GM18909 (cell line): ENCODE measurements around the gene PATZ1.
A peak's percentile ranks its signal among the peaks of the same experiment; 100 is the strongest.
"Not testable (repeated sequence)": the region's sequence is repeated elsewhere in the genome, so short reads cannot be mapped to it uniquely, and the experiment has no call there.

Experiments
- ATAC-seq: cut with Tn5 transposase; IDR thresholded peaks from one replicate; pipeline ENCODE4 v1.9.1; 2021; ENCODE audit warnings: mild to moderate bottlenecking; ENCODE audit not compliant: unreplicated experiment, poor library complexity

PATZ1 gene

DNA sequence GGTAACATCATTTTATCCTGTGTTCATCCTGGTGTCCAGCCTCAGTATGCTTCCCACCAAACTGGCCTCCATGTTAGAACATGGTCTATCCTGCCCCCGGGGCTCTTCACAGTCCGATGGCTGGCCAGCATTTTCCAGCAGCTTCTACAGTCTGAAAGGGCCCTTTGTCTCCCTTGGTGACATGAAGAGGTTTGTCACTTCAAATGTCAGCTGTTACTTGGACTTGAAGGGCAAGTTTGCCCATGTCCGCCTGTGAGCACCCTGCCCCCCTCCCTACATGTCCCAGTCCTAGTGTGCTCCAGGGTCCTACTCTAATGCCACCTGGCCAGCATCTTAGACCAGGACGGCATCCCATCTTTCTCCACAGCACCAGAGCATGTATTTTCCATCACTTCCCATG, 24.7 kb downstream of the PATZ1 start:
- no peak for ATAC-seq

GRCh38 chr22:31314220-31314619, 31.9 kb downstream of the PATZ1 start:
- not testable (repeated sequence) for ATAC-seq

GRCh38 chr22:31313366-31314147, 32.6 kb downstream of the PATZ1 start:
- ATAC-seq: no peak

GRCh38 chr22:31308181-31308580, 38.0 kb downstream of the PATZ1 start:
- ATAC-seq: no peak

DNA sequence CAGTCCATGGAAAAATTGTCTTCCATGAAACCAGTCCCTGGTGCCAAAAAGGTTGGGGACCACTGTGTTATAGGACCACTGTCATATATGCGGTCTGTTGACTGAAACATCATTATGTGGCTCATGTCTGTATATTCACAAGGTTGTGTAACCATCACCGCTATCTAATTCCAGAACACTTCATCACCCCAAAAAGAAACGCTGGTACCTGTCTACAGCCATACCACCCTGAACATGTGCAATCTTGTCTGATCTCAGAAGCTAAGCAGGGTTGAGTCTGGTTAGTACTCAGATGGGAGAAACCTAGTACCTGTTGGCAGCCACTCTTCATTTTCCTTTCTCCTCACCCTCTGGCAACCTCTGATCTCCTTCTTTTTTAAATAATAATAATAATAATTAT, 41.0 kb downstream of the PATZ1 start:
- no peak for ATAC-seq

DNA sequence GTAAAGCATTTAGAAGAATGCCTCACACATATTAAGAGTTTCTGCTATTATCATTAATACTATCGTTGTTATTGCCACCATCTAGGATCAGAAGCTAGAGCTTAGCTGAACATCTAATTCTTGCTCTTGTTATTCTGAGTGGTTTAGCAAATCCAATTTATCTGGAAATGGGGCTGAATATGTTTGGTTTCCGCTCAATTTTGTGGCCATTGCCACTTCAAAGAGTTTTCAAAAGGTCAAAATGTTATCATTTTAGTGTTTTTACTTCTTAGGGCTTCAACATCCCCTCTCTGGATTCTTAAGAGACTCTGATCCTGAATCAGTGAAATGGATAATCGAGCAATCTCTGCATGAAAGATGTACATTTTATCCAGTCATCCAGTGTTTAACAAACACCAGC, 43.6 kb downstream of the PATZ1 start:
- no peak for ATAC-seq

GRCh38 chr22:31302006-31302405, 44.1 kb downstream of the PATZ1 start:
- no peak for ATAC-seq

DNA sequence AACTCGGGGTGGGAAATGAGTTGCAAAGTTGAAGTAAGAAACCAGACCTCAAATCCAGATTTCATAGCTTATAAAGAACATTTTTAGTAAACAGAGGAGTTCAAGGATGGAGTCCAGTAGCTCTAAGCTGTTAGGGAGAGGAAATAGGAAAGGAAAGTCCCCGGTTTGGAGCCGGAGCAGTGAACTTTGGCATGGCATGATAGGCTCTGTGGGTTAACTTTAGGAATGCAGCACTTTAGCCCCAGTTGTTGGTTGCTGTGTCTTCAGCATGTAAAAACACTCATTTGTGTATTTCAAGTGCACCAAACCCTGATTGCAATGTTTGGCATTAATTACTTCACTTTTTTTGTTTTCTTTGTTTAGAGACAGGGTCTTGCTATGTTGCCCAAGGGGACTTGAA, 45.2 kb downstream of the PATZ1 start:
- no peak for ATAC-seq

DNA sequence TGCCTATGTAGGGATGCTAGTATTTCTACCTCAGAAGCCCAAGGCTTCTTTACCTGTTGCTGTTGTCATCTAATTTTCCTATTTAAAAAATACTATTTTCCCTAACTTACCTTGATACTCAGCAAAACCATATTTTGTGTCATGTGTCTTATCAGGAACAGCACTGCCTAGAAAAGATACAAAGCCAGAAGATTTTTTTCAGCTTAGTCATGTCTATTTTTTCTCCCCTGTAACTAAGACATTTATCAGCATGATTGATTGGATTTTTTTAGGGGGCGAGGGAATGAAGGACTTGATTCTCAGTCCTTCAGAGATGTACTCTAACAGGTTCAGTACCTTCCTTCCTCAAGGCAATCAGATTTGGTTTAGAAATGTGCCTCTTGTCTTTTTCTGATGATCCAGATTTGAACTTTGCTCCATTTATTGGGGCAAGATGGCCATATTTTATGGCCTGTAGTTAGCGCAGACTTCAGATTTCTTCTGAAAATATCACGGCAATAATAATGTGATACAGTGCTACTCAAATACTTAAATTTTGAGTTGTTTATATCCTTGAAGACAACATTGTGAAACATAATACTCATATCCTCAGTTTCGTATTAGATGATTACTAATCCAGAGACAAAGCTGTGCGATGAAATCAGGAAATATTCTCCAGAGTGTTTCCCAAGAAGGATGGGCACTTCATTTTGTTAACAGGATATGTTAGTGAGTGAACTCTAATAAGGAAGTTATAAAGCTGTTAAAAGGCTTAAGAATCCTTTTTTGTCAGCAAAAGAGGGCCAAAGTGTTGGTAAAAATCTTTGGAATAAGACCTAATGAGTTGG, 50.1 kb downstream of the PATZ1 start:
- no peak for ATAC-seq

- ATAC-seq: no peak
Measured at GRCh38 chr22:31295360-31295759, 50.8 kb downstream of the PATZ1 start.

DNA sequence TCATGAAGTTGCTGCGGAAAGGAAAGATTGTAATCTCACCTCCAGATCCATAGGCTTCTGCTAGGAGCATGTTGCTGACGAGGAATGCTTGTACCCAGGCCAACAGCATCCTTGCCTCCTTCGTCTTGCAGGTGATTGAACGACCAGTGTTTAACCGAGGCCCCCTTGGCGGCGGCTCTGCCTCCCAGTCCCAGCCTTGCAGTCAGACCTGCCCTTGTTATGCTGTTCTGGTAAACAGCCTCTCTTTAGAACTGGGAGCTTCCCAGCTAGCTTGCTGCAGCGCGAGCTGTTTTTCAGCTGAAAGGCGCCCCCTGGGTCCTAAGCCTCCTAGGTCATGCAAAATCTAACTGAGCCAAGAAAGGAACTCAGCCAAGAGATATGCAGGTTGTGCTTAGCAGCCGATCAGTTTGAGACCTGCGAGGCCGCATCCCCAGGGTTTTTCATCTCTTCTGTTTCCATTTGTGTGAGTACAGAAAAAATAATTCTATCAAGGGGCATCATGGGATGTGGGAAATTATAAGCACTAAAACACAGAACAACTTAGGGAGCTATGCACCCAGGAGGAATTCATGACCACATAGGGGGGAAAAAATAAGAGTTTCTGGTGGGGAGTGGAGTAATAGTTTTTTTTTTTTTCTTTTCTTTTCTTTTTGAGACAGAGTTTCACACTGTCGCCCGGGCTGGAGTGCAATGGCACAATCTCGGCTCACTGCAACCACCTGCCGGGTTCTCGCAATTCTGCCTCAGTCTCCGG, 53.7 kb downstream of the PATZ1 start, which contains the start of gene PIK3IP1:
Gene PIK3IP1, minus strand, starts transcription at position 253 of the 754 bp plus-strand sequence. Its CDS starts 144 bp downstream, at position 109.
- no peak for ATAC-seq

DNA sequence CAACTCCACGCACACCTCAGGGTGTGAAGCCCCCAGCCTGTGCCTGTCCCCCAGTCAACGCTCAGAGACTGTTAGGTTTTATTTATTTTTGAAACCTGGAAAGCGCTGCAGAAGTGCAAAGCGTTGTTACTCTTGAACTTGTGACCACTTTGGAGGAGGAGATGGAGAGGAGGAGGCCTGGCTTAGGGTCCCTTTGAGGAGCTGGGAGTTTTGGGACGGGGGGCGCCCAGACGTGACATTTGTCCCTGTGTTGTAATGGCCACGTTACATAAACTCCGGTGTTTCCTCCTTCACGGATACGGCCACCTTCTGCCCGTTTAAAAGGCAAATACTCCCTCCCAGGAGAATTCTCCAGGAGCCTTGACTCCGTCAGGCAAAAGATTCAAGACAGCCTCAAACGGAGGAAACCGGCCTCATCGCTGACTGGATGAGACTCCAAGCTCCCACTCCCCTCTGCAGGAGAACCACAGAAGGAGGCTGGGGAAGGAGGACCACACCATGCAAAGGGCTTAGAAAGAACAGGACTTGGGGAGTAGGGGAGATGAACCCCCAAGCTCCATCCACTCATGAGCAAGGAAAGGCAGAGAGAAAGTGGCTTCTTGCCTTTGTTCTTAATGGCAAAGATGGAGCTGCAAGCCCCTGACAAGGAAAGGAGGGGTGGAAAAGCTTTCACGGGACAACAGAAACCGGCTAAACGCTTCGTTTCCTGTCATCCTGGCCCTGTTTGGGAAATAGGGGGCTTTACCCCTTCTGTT, 54.5 kb downstream of the PATZ1 start:
- ATAC-seq: no peak

DNA sequence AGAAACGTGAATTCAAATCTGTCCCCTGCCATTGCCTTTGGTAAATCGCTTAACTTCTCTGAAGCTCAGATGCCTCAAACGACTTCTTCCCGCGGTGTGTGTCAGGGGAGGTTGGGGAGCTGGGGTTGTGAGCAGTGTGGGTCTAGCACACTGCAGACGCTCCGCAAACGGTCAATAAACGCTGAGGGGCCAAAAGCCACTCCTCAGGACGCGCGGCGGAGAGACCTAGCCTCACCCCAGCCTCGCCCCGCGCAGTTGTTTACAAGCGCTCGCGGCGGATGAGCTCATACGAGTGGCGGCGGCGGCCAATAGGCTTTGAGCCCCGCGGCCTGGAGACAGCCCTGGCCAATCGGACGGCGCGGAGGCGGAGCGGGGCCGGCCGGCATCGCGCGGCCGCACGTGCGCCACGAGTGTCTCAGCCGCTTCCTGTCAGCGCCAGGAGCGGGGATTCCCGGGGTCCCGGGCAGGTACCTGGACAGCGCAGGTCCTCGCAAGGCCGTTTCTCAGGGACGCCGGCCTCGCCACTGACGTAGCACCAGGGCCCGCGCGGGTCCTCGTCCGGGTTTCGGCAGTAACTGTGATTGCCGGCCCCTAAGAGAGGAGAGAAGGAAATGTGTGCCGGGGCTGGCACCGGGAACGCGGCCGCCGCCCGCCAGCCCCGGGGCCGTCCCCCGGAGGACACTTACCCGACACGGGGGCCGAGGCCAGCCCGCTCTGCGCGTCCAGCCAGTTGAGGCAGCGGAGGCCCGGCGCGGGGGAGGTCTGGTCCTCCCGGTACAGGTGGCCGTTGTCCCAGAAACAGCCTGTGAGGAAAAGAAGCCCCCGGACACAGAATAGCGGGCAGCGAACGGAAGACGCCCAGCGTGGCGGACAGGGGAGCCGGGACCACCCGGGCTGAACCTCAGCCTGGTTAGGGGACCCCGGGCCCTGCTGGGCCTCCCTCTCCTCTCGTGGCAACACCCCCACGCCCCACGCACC, 55.4 kb downstream of the PATZ1 start:
- peak; percentile 92 for ATAC-seq

- no peak for ATAC-seq
Measured at GRCh38 chr22:31289344-31289743, 56.8 kb downstream of the PATZ1 start.

DNA sequence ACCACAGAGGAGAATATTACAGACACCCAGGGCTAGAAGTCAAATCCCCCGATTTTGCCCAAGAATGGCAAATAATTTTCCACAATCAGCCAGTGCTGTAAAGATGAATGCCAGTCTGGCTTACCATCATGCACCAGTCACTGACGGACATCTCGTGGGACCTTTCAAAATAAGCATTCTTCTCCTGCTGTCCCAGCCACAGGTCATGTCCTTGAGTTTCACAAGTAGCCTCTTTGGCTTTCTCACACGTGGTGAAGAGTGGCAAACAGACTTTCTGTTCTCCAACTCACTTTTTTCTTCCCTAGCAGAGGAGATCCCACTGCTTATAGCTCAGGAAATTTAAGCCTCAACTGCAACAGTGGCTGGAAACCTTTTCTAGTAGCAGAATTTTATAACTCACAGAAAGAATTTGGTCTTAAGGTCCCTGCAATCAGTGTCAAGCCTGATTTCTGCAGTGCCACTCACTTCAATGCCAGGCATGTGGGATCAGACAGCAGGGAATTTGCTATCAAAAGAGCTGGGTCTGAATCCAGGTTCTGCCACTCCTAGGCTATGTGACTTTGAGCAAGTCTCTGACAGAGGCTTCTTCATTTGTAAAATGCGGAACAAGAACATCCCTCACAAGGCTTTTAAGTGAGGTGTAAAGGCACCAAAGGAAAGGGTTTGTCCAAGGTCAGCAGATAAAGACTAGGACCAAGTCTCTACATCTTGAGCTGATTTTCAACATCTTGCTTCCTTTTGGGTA, 57.5 kb downstream of the PATZ1 start:
- no peak for ATAC-seq

GRCh38 chr22:31287818-31288495, 58.2 kb downstream of the PATZ1 start:
- ATAC-seq: no peak

- ATAC-seq: no peak
Measured at GRCh38 chr22:31286360-31287255, 59.5 kb downstream of the PATZ1 start.
